NB4 (cell line): ENCODE measurements around the gene ACLY.

Source experiments
- CTCF ChIP-seq: IDR thresholded peaks from one replicate; pipeline ENCODE4 v1.5.1; 2012; ENCODE audit warnings: low read depth, low read length
- POLR2A ChIP-seq: IDR thresholded peaks from 2 replicates; pipeline ENCODE4 v1.6.1; 2011; ENCODE audit warnings: mild to moderate bottlenecking; ENCODE audit not compliant: insufficient read length; ENCODE audit errors: extremely low read depth

DNA sequence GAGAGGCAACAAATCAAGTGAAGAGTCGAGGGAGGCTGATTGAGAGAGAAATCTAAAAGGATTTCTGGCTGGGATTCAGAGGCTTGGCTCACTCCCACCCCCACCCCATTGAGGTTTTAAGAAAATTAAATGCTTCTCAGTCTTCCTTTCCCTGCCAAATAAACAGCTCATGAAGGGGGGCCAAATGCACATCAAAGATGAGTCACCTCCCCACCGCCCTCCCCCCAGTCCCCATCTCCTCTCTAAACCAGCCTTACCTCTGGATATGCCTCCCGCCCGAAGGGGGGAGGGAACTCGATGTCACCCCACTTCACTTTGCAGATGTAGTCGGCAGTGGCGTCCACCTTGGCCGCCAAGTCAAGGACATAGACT is 11.6 kb downstream of the ACLY start:
- no peak for TF ChIP-seq CTCF
- TF ChIP-seq POLR2A = no peak
